Mesenteric fat pad (tissue), 1 donor: ENCODE results near the gene SH2D7. TPM values are rescaled to one million over a fixed set of nuclear protein-coding genes. Genes with fewer than 3 reads are reported as not detected.

Experiments used
- DNase-seq: peaks from one replicate; pipeline ENCODE4 v3.0.0-alpha.2; 2020; ENCODE audit warnings: low spot score
- long read RNA-seq: library from polyadenylated mRNA; unstranded; transcript quantifications from one replicate; pipeline ENCODE4 v2.0.0, GENCODE V29; 2020
- total RNA-seq: library from RNA; stranded (reverse); fragmentation: NEBNext Ultra II Directional; extraction: Animal tissue kit (Norgen Biotek cat#: 25700); gene quantifications from one replicate; pipeline ENCODE4 v1.2.1, GENCODE V29; 2021
- donor health status: DM: yes; HTN: yes; CAD: no.

The SH2D7 gene
- total RNA-seq, result not detected
- long read RNA-seq, partial matches to known transcripts, result 0 of 1 reads
- long read RNA-seq, other reads (novel, unspliced or antisense), result 1 of 1 reads

- peak; percentile 86 for DNase-seq
These were observed at the start of gene SH2D7 for GRCh38 chr15:78092261-78093041. Gene SH2D7, plus strand, starts transcription at chr15:78092561. Its CDS starts 24 bp downstream, at chr15:78092585.

- no peak for DNase-seq
These were observed 47.8 kb upstream of the SH2D7 start for GRCh38 chr15:78044407-78045155.

GRCh38 chr15:78045189-78045588 is 47.2 kb upstream of the SH2D7 start:
- DNase-seq, result no peak

- DNase-seq, result no peak
These were observed 45.5 kb upstream of the SH2D7 start for GRCh38 chr15:78046796-78047341.

GRCh38 chr15:78047761-78048627 is 44.4 kb upstream of the SH2D7 start:
- DNase-seq, result no peak

- no peak for DNase-seq
These were observed 43.8 kb upstream of the SH2D7 start for GRCh38 chr15:78048628-78048920.

- no peak for DNase-seq
These were observed 42.5 kb upstream of the SH2D7 start for GRCh38 chr15:78049691-78050440.

GRCh38 chr15:78050441-78050809 is 41.9 kb upstream of the SH2D7 start:
- no peak for DNase-seq

- no peak for DNase-seq
These were observed 41.5 kb upstream of the SH2D7 start for GRCh38 chr15:78050826-78051225.

GRCh38 chr15:78051596-78051995 is 40.8 kb upstream of the SH2D7 start:
- no peak for DNase-seq

GRCh38 chr15:78052001-78052401 is 40.4 kb upstream of the SH2D7 start:
- no peak for DNase-seq

GRCh38 chr15:78052545-78052944 is 39.8 kb upstream of the SH2D7 start:
- DNase-seq, result no peak

GRCh38 chr15:78054518-78054917 is 37.8 kb upstream of the SH2D7 start:
- DNase-seq, result no peak

- DNase-seq, result no peak
These were observed 37.4 kb upstream of the SH2D7 start for GRCh38 chr15:78054966-78055365.

- no peak for DNase-seq
These were observed 36.2 kb upstream of the SH2D7 start for GRCh38 chr15:78055919-78056713.

GRCh38 chr15:78056714-78057269 is 35.6 kb upstream of the SH2D7 start:
- no peak for DNase-seq

GRCh38 chr15:78057803-78058202 is 34.6 kb upstream of the SH2D7 start:
- DNase-seq, result no peak

- peak; percentile 82 for DNase-seq
These were observed 33.9 kb upstream of the SH2D7 start for GRCh38 chr15:78058401-78058935.
